ENCODE data around the gene PDE4D.

DNA sequence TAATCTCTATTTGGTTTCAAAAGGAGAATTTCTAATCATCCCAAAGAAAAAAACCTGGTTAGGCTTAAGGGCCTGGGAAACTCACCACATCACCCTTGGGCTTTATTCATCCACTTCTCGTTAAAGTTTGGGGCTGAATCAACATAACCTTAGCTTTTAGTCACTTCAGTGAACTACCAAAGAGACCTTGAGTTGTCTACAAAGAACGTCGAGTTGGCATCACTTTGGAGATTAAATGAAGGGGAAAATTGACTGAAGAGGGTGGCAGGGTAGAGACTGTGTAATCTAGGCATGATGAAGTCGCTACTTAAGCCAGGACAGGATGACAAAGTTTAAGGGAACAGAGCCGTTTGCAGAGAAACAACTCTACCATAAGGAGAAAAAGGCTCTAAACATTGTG lies 969.2 kb downstream of the PDE4D start:
- no peak for TF ChIP-seq POLR2AphosphoS5 (IDR thresholded peaks at IDR 0.05; ENCODE audit: low read depth, low read length)
- TF ChIP-seq TAF1 (IDR thresholded peaks at IDR 0.05; ENCODE audit: borderline replicate concordance, low read depth, low read length), result no peak
